ENCODE data around the gene CRISP3. TPM values are rescaled to one million over a fixed set of nuclear protein-coding genes. Genes with fewer than 3 reads are reported as not detected.

CRISP3 gene
- total and polyA plus RNA-seq, 9 of the 15 experiments (the other 6 are each of a cell fraction or from before 2014, with no cell fraction given) = 0.21 to 2.0 (median 0.58) TPM

- TF ChIP-seq, protein P1, sequence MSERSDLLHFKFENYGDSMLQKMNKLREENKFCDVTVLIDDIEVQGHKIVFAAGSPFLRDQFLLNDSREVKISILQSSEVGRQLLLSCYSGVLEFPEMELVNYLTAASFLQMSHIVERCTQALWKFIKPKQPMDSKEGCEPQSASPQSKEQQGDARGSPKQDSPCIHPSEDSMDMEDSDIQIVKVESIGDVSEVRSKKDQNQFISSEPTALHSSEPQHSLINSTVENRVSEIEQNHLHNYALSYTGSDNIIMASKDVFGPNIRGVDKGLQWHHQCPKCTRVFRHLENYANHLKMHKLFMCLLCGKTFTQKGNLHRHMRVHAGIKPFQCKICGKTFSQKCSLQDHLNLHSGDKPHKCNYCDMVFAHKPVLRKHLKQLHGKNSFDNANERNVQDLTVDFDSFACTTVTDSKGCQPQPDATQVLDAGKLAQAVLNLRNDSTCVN (CRISPR knock-in tag; IDR thresholded peaks at IDR 0.05) = no peak
- no peak for TF ChIP-seq MED1 (CRISPR knock-in tag; IDR thresholded peaks at IDR 0.05; ENCODE audit: borderline replicate concordance)
Observed at GRCh38 chr6:49784272-49784671, 40.1 kb upstream of the CRISP3 start (continued).

- peak; percentile 45 for ATAC-seq
- CTCF ChIA-PET (ENCODE audit: low intra/inter-chr PET ratio) = no interaction called here
- DNase-seq (ENCODE audit: extremely low read depth in 1 of 4, low spot score in 3 of 4) = peak in 2 of 4 experiments; percentile 60 to 61
- Histone ChIP-seq H3K4me2 (ENCODE audit: insufficient read depth, low read length) (peak overlapping the region; percentile 57), H3K4me3 (no peak overlapping the region; the same call in 1 of the 2 replicates), H3K9ac (ENCODE audit: insufficient read depth in 1 of 2, low read depth in 2 of 2, low read length in 2 of 2) (peak overlapping the region; percentile 45 to 70; a peak in 3 of 4 replicates), H3K4me1 (replicated peaks in 1 of 2; ENCODE audit: control insufficient read depth in 2 of 2, insufficient read depth in 2 of 2, low read length in 2 of 2) (peaks cover 7 to 22% of the 10 kb centered on the region in 2 experiments; a peak in 4 of 5 replicates), H3K79me2 (ENCODE audit: control insufficient read depth, insufficient read depth, low read length) (no peaks in the 10 kb centered on the region), H3K27ac (ENCODE audit: extremely low read depth, low read depth, low read length) (peak overlapping the region; percentile 80), H3K9me1 (ENCODE audit: control insufficient read depth, insufficient read depth, low read length) (no peaks in the 10 kb centered on the region), H2AFZ (ENCODE audit: low read depth, low read length) (peak overlapping the region; percentile 93), H3K27me3 (ENCODE audit: control insufficient read depth in 2 of 2, insufficient read depth in 2 of 2, low read length in 2 of 2) (no peaks in the 10 kb centered on the region), H3K9me3 (replicated peaks; ENCODE audit: control insufficient read depth, insufficient read depth, low read depth, low read length) (peaks cover 4% of the 10 kb centered on the region), H3K36me3 (ENCODE audit: control insufficient read depth, insufficient read depth, low read length) (no peaks in the 10 kb centered on the region), H4K20me1 (replicated peaks; ENCODE audit: control insufficient read depth, insufficient read depth, low read length) (no peaks in the 10 kb centered on the region)
- no TSS peak for BruUV-seq (replicated peaks)
- POLR2A ChIA-PET = interaction anchor here (1.1 to 1.6 kb wide), 3 partner anchors 15 to 146 kb away, joined by 3 to 5 read pairs (median 5); partner anchors contain the start of gene RHAG
- intact Hi-C loops (cut with micrococcal nuclease) (loop anchor here (5.0 kb wide), 1 partner anchor 135 kb away; no protein-coding TSS in a partner anchor), in situ Hi-C loops (cut with MboI) (no loop called here)
- no peak for FAIRE-seq
- 6% methylated on average over 7 of the region's 7 CpGs for WGBS (ENCODE audit: insufficient coverage, low coverage, missing lambda C conversion rate)
- no peak for TF ChIP-seq SRSF3 (IDR thresholded peaks at IDR 0.05; ENCODE audit: insufficient read depth, low read length)
- TF ChIP-seq ZNF134 (CRISPR knock-in tag; conservative IDR thresholded peaks at IDR 0.05) = no peak
- TF ChIP-seq CXXC5 (CRISPR knock-in tag; IDR thresholded peaks at IDR 0.05) = no peak
- TF ChIP-seq SRF (CRISPR knock-in tag; IDR thresholded peaks at IDR 0.05) = no peak
- peak; percentile 63; the same call in 1 of the 2 replicates for TF ChIP-seq MGA (IDR thresholded peaks at IDR 0.05)
Observed at GRCh38 chr6:49782725-49783124, 38.5 kb upstream of the CRISP3 start.

All from K562 (cell line).